GM21786 (cell line): Measurements from ENCODE around the gene SUSD6.
"Not testable (repeated sequence)": the region's sequence is repeated elsewhere in the genome, so short reads cannot be mapped to it uniquely, and the experiment has no call there.

Experiments
- ATAC-seq: cut with Tn5 transposase; IDR thresholded peaks from one replicate; pipeline ENCODE4 v1.9.1; 2021; ENCODE audit not compliant: unreplicated experiment

The SUSD6 gene

GRCh38 chr14:69647213-69647612, 35.8 kb downstream of the SUSD6 start:
- no peak for ATAC-seq

DNA sequence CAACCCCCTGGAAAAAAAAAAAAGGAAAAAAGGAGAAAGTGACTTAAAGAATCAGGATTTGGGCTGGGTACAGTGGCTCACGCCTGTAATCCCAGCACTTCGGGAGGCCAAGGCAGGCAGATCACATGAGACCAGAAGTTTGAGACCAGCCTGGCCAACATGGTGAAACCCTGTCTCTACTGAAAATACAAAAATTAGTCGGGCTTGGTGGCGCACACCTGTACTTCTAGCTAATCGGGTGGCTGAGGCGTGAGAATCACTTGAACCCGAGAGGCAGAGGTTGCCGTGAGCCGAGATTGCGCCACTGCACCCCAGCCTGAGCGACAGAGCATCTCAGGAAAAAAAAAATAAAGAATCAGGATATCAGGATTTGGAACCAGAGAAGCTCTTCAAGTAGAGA, 36.2 kb downstream of the SUSD6 start:
- ATAC-seq = not testable (repeated sequence)

GRCh38 chr14:69648480-69649451, 37.4 kb downstream of the SUSD6 start:
- no peak for ATAC-seq

DNA sequence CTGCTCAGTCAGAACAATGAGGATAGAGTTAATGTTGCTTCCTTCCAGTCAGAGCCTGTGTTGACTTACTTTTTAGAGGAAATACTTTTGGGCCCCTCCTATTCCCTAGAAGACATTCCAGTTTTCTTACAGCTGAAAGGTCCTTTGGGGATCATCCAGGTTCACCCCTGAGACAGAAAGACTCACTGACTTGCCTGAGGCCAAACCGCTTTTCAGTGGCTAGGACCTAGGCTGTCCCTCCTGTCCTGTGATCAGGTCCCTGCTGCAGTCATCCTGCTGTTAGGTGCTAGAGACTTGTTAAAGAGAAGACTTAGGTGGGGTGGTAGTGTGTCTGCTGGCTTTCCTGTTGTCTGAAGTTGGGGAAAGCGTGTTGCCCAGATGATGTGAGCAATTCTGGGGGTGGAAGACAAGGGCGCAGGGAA, 39.6 kb downstream of the SUSD6 start:
- no peak for ATAC-seq

GRCh38 chr14:69651664-69652063, 40.3 kb downstream of the SUSD6 start:
- ATAC-seq = no peak

GRCh38 chr14:69652942-69653684, 41.7 kb downstream of the SUSD6 start:
- no peak for ATAC-seq

DNA sequence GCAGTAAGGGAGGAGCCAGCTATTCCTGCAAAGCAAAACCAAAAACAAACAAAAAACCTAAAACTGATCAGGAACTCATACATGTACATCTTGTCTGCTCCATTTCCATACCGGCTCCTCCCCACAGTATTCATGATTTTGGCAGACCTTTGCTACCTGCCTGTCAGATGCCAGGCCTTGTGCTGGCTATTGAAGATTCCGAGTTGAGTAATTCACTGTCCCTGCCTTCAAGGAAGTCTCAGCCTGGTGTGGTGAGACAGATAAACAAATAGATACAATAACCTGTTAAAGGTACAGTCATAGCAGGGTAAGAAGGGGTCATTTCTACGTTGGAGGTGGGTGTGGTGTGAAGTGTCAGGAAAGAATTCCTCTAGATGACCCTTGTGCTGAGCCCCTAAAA, 42.7 kb downstream of the SUSD6 start:
- ATAC-seq = no peak

- ATAC-seq = no peak
Measured at GRCh38 chr14:69657950-69658355, 46.6 kb downstream of the SUSD6 start.

DNA sequence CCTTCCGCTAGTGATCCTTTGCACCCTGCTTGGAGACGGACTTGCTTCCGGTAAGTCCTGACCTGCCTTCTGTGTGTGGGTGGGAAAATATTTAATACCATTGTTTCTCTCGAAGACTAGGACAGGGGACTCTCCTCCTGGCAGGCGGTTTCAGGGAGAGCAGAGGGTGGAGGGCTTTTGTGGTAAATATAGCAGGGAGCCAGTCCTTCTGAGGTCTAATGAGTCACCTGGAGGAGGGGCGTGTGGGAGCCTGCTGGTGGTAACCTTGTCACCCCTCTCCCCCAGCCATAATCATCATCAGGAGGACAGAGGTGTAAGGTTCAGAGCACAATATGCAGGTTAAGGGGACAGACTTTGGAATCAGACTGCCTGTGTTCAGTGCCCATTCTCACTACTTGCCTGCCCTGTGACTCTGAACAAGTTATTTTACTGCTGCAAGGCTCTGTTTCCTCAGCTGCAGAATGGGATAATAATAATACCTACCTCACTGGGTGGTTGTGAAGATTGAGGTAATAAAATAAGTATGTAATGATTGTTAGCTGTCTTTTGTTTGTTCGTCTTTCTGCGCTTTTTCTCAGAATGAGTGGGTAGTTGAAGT, 47.4 kb downstream of the SUSD6 start:
- no peak for ATAC-seq

DNA sequence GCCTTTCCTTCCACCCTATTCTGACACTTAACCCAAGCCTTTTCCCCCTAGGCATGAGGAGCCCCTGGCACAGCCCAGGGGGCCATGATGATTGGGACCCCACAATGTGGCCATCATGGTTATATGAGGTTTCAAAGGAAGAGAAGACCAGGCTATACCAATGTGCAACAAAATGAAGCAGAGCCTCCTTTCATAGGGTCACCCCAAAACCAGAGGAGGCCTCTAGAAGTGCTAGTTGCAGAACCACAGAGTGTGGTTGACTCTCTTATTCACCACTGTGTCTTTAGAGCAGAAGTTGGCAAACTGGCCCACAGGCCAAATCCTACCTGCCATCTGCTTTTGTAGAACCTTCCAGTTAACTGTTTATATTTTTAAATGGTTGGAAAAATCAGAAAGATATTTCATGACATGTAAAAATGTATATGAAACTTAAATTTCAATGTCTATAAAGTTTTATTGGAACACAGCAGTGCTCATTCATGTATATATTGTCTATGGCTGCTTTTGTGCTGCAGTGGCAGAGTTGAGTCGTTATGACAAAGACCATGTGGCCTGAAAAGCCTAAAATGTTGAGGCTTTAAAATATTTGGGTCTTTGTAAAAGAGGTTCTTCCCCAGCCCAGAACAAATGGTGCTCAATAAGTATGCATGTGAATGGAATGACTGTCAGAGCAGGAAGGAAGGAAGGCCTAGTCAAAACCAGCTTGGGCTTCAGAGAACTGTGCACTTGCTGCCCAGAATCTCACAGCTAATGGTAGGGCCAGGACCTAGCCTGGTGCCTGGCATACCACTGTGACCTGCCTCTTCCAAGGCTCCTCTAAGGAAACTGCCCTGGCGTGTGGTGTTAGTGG, 49.2 kb downstream of the SUSD6 start:
- ATAC-seq = no peak

DNA sequence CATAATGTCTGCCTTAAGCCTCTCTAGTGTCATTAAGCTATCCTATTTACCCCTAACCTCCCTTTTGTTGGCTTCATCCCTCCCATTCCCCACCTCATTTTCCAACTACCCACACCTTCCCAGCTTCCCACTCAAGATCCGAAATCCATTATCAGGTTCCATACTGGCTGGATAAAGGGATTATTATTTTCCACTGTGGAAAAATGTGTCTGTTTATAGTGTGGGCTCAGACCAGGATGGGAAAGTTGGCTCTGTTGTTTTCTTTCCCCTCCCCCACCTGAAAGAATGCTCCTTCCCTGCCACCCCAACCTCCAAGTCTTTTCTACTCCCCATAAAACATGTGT, 49.8 kb downstream of the SUSD6 start:
- ATAC-seq = no peak

DNA sequence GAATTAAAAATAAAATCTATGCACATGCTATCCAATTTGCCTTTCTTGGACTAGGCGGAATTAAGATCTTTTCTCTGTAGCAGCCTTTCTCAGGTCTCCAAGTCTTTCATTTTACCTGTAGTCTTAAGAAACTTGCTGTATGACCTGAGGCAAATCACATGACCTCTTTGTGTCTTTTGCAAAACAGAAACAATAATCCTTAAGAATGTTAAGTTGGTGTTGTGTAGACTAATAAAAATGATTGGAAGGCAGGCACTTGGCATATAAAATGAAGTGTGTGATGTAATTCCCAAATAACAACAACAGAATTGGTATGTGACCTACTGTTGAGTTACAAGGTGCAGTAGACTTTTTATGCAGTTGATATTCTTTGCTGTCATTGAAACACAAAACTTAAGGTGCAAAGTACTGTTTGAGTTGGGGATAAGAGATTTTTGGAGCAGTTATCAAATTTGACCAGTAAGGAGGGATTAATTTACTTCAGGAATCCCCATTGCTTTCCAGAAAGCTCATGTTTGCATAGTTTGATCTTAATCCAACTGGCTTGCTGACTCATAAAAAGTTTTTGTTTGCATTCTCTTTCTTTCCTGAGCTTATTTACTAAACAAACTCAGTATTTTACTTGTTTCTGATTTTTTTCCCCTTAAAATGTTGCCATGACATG, 51.4 kb downstream of the SUSD6 start:
- ATAC-seq = no peak

GRCh38 chr14:69663300-69663643, 51.9 kb downstream of the SUSD6 start:
- no peak for ATAC-seq

DNA sequence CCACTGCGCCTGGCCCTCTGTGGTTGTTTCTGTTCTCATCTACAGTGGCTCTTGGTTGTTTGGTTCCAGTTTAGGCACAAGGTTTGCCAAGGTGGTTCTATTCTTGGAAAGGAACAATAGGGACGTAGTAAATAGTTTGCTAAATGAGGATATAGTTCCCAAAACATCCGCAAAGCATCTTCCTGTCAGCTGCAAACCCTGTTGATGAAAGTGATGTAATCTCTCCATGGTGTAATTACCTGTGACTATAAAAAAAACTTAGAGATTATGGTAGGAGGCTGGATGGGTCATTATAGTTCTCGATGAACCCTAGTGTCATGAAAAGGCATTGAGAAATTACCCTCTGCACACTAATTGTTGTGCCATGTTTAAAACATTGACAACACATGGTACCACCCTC, 52.9 kb downstream of the SUSD6 start:
- ATAC-seq = no peak

DNA sequence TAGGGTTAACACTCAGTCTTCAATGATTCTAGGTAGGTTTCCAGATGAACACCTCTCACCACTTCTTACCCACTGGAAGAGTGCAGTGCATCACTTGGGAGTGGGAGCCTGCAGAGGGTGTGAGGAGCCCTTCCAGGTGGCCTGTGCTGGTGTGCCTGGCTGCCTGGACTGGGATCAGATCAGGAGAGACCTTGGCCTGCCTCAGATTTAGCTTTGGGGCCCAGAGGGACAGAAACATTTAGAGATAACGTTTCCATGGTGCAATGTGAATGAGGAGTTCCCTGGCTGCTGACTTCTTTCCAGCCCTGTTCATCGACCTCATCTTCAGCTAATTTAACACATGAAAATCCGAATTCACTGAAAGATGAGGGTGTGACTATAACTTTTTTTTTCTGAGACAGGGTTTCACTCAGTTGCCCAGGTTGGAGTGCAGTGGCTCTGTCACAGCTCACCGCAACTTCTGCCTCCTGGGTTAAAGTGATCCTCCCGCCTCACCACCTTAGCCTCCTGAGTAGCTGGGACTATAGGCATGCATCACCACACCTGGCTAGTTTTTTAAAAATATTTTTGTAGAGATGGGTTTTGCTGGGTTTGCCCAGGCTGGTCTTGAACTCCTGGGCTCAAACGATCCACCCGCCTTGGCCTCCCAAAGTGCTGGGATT, 53.6 kb downstream of the SUSD6 start:
- no peak for ATAC-seq

DNA sequence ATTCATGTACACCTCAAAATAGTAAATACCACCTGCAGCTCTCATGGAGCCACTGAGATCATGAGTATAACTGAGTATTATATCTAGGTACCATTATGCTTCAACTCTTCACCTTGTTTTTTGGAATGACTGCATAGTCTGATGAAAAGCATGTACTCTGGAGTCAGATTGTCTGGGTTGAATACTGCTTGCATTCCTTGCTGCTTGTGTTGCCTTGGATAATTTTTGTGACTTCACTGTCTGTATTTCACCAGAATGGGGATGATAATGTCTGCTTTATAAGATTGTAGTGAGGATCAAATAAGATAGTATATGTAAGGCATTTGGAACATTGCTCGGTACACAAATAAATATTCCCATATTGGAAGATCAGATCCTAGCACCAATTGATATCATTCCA, 54.2 kb downstream of the SUSD6 start:
- no peak for ATAC-seq

DNA sequence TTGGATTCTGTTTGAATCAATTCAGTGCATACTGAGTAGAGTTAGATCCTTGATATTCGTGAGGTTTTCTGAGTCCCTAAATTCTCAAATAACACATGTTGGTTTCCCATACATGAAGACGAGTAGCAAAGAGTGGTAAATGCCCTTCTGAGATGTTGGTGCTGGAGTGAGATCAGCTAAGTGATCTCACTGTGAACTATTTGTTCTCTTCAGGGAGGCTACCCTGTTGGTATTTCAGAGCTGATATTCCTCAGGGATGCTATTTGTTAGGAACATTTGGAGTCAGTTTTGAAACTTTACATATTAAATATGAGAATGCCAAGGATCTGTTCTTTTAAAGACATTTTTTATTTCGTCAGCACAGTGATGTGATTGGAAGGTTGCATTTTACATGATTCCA, 54.7 kb downstream of the SUSD6 start:
- no peak for ATAC-seq

DNA sequence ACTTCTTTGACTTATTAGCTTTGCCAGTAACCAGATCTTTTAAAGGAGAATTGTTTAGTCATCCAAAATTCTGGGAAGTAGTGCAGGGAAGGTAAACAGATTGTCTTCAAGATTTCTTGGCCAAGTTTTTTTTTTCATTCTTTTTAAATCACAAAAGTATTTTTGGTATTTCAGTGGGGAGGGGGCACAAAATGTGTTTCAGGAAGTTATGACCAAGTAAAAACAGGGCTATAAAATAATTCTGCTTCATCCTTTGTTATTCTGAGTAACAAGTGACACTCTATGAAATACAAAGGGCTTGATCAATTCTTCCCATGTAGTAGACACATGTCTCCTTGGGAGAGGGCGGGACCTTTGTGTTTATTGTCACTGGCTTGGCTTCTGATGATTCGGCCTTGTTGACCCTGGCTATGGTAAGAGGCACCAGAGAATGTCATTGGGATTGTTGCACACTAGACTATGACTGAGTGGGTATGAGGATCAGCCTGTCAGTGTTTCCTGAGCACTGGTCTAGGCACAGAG, 55.4 kb downstream of the SUSD6 start:
- ATAC-seq = no peak

- ATAC-seq = no peak
Measured at GRCh38 chr14:69667938-69668335, 56.5 kb downstream of the SUSD6 start.

DNA sequence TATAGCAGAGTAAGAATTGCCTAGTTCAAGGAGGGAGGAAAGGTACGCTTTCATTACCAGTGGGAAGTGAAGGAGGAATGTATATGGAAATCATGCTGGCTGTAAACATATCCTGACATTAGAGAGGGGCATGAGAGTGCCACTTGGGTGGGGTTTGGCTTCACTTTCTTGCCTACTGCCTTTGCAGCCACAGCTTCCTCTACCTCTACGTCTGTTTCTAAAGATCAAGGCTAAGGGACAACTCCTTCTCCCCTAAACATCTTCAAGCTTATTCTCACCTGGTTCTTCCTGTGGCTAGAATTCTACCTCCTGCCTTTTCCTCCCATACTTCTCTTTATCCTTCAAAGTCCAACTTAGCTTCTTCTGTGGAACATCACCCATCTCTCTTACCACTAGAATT, 58.0 kb downstream of the SUSD6 start:
- ATAC-seq = no peak
